ENCODE measurements around the gene SPRTN. TPM values are rescaled to one million over a fixed set of nuclear protein-coding genes. Genes with fewer than 3 reads are reported as not detected.

SPRTN gene
- total and polyA plus RNA-seq, 2 of the 4 experiments (the other 2 are of a cell fraction): 6.5 to 17.4 TPM

DNA sequence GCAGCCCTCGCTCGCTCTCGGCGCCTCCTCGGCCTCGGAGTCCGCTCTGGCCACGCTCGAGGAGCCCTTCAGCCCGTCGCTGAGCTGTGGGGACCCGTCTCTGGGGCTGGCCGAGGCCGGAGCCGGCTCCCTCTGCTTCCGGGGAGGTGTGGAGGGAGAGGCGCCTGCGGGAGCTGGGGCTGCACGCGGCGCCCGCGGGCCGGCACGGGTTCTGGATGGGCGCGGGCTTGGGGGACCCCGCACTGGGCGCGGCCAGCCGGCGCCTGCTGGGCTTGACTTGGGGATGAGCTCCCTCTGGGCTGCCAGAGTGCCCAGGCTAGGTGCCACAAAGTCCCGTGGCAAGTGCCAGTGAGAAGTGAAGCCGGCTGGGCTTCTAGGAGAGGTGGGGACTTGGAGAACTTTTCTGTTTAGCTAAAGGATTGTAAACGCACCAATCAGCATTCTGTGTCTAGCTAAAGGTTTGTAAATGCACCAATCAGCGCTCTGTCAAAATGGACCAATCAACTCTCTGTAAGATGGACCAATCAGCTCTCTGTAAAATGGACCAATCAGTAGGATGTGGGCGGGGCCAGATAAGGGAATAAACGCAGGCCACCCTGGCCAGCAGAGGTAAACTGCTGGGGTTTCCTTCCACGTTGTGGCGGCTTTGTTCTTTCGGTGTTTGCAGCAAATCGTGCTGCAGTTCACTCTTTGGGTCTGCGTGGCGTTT lies 20.6 kb upstream of the SPRTN start:
- H3K79me1 ChIP-seq (ENCODE audit: low read depth in 1 of 2, low read length in 2 of 2): no peaks in the 10 kb centered on the region
- no peak overlapping the region for H3K23ac ChIP-seq (ENCODE audit: low read depth, low read length)
- 94% methylated on average over 27 of the region's 44 CpGs; no CpG with 5 or more reads in 1 of the 2 experiments for WGBS, 2 experiments (ENCODE audit: extremely low coverage in 2 of 2, insufficient read length in 1 of 2)
- H3K4me2 ChIP-seq (ENCODE audit: low read depth, low read length): no peak overlapping the region
- no peak overlapping the region for H2BK120ac ChIP-seq (ENCODE audit: low read depth, low read length)
- in situ Hi-C loops (cut with MboI; ENCODE audit: low sequenced_read_pairs) (no loop called here), intact Hi-C loops (cut with micrococcal nuclease) (no loop called here), dilution Hi-C loops (cut with HindIII; ENCODE audit: low sequenced_read_pairs, unreplicated experiment) (no loop called here)
- H3K56ac ChIP-seq (ENCODE audit: extremely low read depth, insufficient read depth, low read length): no peak overlapping the region
- CTCF ChIA-PET: no interaction called here
- no peak overlapping the region for H3K9ac ChIP-seq (ENCODE audit: low read depth, low read length)
- H3K9me3 ChIP-seq (ENCODE audit: control insufficient read depth, insufficient read depth, low read length): no peaks in the 10 kb centered on the region; the same call in 1 of the 2 replicates
- no peak overlapping the region for H4K8ac ChIP-seq (ENCODE audit: low read depth in 2 of 2, low read length in 2 of 2)
- no peak overlapping the region for H3K14ac ChIP-seq (replicated peaks; ENCODE audit: low read depth, low read length)
- no peak overlapping the region for H2BK20ac ChIP-seq (ENCODE audit: low read depth, low read length)
- H2BK15ac ChIP-seq (ENCODE audit: low read depth, low read length): no peak overlapping the region
- DNase-seq (no peak), ATAC-seq (ENCODE audit: low read depth) (no peak)
- H3K27ac ChIP-seq (ENCODE audit: insufficient read depth, low read length): no peak overlapping the region
- no peaks in the 10 kb centered on the region for H3K9me1 ChIP-seq (ENCODE audit: insufficient read depth, low read length)
- POLR2A ChIA-PET (ENCODE audit: unreplicated experiment): no interaction called here
- H4K5ac ChIP-seq (ENCODE audit: low read depth, low read length): no peak overlapping the region
- no peak overlapping the region for H3K18ac ChIP-seq (ENCODE audit: low read depth, low read length)
- H2AFZ ChIP-seq (replicated peaks; ENCODE audit: low read length, poor library complexity): no peak overlapping the region
- no peaks in the 10 kb centered on the region for H3K36me3 ChIP-seq (ENCODE audit: control insufficient read depth, insufficient read depth, low read length)
- H2AK5ac ChIP-seq (ENCODE audit: low read depth, low read length): no peak overlapping the region
- no peak overlapping the region for H4K91ac ChIP-seq (ENCODE audit: insufficient read depth, low read depth, low read length)
- no peak overlapping the region for H3K4ac ChIP-seq (ENCODE audit: low read depth, low read length)
- H3K4me1 ChIP-seq (ENCODE audit: control insufficient read depth, insufficient read depth, low read length): no peaks in the 10 kb centered on the region
- H3K4me3 ChIP-seq (ENCODE audit: insufficient read depth, low read depth, low read length): no peak overlapping the region
- H2BK5ac ChIP-seq (ENCODE audit: low read depth, low read length, poor library complexity, severe bottlenecking): no peak overlapping the region
- H2AK9ac ChIP-seq (replicated peaks; ENCODE audit: low read depth, low read length, poor library complexity): no peak overlapping the region
- BruUV-seq (replicated peaks): no TSS peak
- no peaks in the 10 kb centered on the region for H4K20me1 ChIP-seq (ENCODE audit: insufficient read depth, low read length)
- H3K27me3 ChIP-seq (ENCODE audit: control insufficient read depth, insufficient read depth, low read length): no peaks in the 10 kb centered on the region
- TF ChIP-seq, protein P1, sequence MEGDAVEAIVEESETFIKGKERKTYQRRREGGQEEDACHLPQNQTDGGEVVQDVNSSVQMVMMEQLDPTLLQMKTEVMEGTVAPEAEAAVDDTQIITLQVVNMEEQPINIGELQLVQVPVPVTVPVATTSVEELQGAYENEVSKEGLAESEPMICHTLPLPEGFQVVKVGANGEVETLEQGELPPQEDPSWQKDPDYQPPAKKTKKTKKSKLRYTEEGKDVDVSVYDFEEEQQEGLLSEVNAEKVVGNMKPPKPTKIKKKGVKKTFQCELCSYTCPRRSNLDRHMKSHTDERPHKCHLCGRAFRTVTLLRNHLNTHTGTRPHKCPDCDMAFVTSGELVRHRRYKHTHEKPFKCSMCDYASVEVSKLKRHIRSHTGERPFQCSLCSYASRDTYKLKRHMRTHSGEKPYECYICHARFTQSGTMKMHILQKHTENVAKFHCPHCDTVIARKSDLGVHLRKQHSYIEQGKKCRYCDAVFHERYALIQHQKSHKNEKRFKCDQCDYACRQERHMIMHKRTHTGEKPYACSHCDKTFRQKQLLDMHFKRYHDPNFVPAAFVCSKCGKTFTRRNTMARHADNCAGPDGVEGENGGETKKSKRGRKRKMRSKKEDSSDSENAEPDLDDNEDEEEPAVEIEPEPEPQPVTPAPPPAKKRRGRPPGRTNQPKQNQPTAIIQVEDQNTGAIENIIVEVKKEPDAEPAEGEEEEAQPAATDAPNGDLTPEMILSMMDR (conservative IDR thresholded peaks at IDR 0.05; ENCODE audit: low read depth, low read length): no peak
- TF ChIP-seq, protein P2, sequence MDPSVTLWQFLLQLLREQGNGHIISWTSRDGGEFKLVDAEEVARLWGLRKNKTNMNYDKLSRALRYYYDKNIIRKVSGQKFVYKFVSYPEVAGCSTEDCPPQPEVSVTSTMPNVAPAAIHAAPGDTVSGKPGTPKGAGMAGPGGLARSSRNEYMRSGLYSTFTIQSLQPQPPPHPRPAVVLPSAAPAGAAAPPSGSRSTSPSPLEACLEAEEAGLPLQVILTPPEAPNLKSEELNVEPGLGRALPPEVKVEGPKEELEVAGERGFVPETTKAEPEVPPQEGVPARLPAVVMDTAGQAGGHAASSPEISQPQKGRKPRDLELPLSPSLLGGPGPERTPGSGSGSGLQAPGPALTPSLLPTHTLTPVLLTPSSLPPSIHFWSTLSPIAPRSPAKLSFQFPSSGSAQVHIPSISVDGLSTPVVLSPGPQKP (IDR thresholded peaks at IDR 0.05; ENCODE audit: borderline replicate concordance, low read depth, low read length): no peak
- TF ChIP-seq MXI1 (IDR thresholded peaks at IDR 0.05; ENCODE audit: borderline replicate concordance, low read depth, low read length) (no peak), MAFK (IDR thresholded peaks at IDR 0.05; ENCODE audit: low read depth, low read length) (no peak), POLR2A (IDR thresholded peaks at IDR 0.05; ENCODE audit: low read depth, low read length) (no peak), FOS (IDR thresholded peaks at IDR 0.05; ENCODE audit: low read depth, low read length) (no peak), CHD1 (IDR thresholded peaks at IDR 0.05; ENCODE audit: low read depth, low read length) (no peak), SMC3 (IDR thresholded peaks at IDR 0.05; ENCODE audit: low read depth, low read length) (no peak), BHLHE40 (IDR thresholded peaks at IDR 0.05; ENCODE audit: low read depth, low read length) (no peak), RFX5 (IDR thresholded peaks at IDR 0.05; ENCODE audit: low read depth, low read length) (no peak), NFE2L2 (IDR thresholded peaks at IDR 0.05; ENCODE audit: low read depth, low read length) (no peak), CEBPB (IDR thresholded peaks at IDR 0.05; ENCODE audit: low read depth, low read length) (no peak), RAD21 (IDR thresholded peaks at IDR 0.05; ENCODE audit: low read length) (no peak), MAZ (IDR thresholded peaks at IDR 0.05; ENCODE audit: borderline replicate concordance, low read depth, low read length) (no peak), RCOR1 (IDR thresholded peaks at IDR 0.05; ENCODE audit: insufficient replicate concordance, low read length) (no peak)
- TF ChIP-seq, protein P3, sequence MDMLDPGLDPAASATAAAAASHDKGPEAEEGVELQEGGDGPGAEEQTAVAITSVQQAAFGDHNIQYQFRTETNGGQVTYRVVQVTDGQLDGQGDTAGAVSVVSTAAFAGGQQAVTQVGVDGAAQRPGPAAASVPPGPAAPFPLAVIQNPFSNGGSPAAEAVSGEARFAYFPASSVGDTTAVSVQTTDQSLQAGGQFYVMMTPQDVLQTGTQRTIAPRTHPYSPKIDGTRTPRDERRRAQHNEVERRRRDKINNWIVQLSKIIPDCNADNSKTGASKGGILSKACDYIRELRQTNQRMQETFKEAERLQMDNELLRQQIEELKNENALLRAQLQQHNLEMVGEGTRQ (IDR thresholded peaks at IDR 0.05; ENCODE audit: low read depth, low read length): no peak
